Activated T-cell treated with anti-CD3 and anti-CD28 coated beads, Interleukin-2, amount 50 U/mL, for 24 hours (primary cell): ENCODE measurements around the gene CCSER2.
A peak's percentile ranks its signal among the peaks of the same experiment; 100 is the strongest.

Source experiments
- DNase-seq: peaks from one replicate; pipeline ENCODE4 v3.0.0-alpha.2; 2020
- H3K27ac Mint-ChIP-seq: 2 replicates; pipeline ENCODE4 v1.8.0; 2020; ENCODE audit warnings: mild to moderate bottlenecking, mixed read lengths
- H3K27me3 Mint-ChIP-seq: 2 replicates; pipeline ENCODE4 v1.8.0; 2020; ENCODE audit warnings: mixed read lengths
- H3K36me3 Mint-ChIP-seq: 2 replicates; pipeline ENCODE4 v1.8.0; 2020; ENCODE audit warnings: low read depth, mixed read lengths
- H3K4me1 Mint-ChIP-seq: 2 replicates; pipeline ENCODE4 v1.8.0; 2020; ENCODE audit warnings: low read depth, mixed read lengths
- H3K4me3 Mint-ChIP-seq: 2 replicates; pipeline ENCODE4 v1.8.0; 2020; ENCODE audit warnings: mild to moderate bottlenecking, moderate library complexity, mixed read lengths
- H3K9me3 Mint-ChIP-seq: 2 replicates; pipeline ENCODE4 v1.8.0; 2020; ENCODE audit warnings: mixed read lengths

The CCSER2 gene

DNA sequence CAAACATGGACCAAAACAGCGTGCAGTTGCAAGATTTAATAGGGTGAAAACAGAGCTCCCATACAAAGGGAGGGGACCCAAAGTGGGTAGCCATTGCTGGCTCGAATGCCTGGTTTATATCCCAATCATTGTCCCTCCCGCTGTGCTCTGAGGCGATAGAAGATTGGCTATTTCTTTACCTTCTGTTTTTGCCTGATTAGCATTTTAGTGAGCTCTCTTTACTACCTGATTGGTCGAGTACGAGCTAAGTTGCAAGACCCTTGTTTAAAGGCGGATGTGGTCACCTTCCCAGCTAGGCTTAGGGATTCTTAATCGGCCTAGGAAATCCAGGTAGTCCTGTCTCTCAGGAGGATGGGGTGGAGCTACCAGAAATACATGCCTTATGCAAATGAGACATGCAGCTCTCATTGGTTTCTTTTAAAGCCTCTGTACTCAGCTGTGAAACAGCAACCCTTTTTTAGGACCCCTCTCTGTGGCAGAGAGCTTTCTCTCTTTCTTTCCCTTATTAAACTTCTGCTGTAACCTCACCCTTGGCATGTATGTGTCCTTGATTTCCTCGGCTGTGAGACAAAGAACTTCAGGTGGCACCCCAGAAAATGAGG lies 202.4 kb downstream of the CCSER2 start:
- H3K27me3 Mint-ChIP-seq = no peaks in the 10 kb centered on the region
- no peak overlapping the region for H3K4me3 Mint-ChIP-seq
- peaks cover 7% of the 10 kb centered on the region for H3K9me3 Mint-ChIP-seq
- peaks cover 14% of the 10 kb centered on the region for H3K4me1 Mint-ChIP-seq
- no peaks in the 10 kb centered on the region for H3K36me3 Mint-ChIP-seq
- DNase-seq = no peak
- no peak overlapping the region for H3K27ac Mint-ChIP-seq

DNA sequence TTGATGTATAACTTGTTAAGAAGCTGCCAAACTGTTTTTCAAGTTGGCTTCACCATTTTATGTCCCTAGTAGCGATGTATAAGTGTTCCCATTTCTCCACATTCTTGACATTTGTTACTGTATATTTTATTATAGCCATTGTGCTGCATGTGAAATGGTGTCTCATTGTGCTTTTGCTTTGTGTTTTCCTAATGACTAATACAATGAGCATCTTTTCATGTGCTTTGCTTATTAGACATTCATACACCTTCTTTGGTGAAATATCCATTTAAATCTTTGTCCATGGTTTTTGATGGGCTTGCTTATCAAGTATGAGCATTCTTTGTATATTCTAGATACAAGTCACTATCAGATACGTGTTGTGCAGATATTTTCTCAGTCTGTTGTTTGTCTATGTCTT lies 203.0 kb downstream of the CCSER2 start:
- Mint-ChIP-seq H3K9me3 (peaks cover 2% of the 10 kb centered on the region), H3K27ac (no peak overlapping the region), H3K36me3 (no peaks in the 10 kb centered on the region), H3K4me1 (peaks cover 14% of the 10 kb centered on the region), H3K27me3 (no peaks in the 10 kb centered on the region), H3K4me3 (no peak overlapping the region)
- DNase-seq = no peak

- peak overlapping the region; percentile 58 for H3K27ac Mint-ChIP-seq
- H3K9me3 Mint-ChIP-seq = no peaks in the 10 kb centered on the region
- peaks cover 4% of the 10 kb centered on the region for H3K27me3 Mint-ChIP-seq
- no peaks in the 10 kb centered on the region for H3K36me3 Mint-ChIP-seq
- DNase-seq = no peak
- H3K4me1 Mint-ChIP-seq = peaks cover 22% of the 10 kb centered on the region
- peak overlapping the region; percentile 7 for H3K4me3 Mint-ChIP-seq
Measured at GRCh38 chr10:84534168-84534567, 205.8 kb downstream of the CCSER2 start.

- no peak overlapping the region for H3K4me3 Mint-ChIP-seq
- no peak overlapping the region for H3K27ac Mint-ChIP-seq
- no peaks in the 10 kb centered on the region for H3K9me3 Mint-ChIP-seq
- DNase-seq = peak; percentile 51
- H3K4me1 Mint-ChIP-seq = peaks cover 30% of the 10 kb centered on the region
- H3K36me3 Mint-ChIP-seq = no peaks in the 10 kb centered on the region
- peaks cover 35% of the 10 kb centered on the region for H3K27me3 Mint-ChIP-seq
Measured at GRCh38 chr10:84537447-84537931, 209.1 kb downstream of the CCSER2 start.

GRCh38 chr10:84538036-84538435 lies 209.6 kb downstream of the CCSER2 start:
- Mint-ChIP-seq H3K27me3 (peaks cover 39% of the 10 kb centered on the region), H3K4me3 (no peak overlapping the region), H3K4me1 (peaks cover 30% of the 10 kb centered on the region), H3K9me3 (no peaks in the 10 kb centered on the region), H3K27ac (no peak overlapping the region), H3K36me3 (no peaks in the 10 kb centered on the region)
- DNase-seq = no peak

DNA sequence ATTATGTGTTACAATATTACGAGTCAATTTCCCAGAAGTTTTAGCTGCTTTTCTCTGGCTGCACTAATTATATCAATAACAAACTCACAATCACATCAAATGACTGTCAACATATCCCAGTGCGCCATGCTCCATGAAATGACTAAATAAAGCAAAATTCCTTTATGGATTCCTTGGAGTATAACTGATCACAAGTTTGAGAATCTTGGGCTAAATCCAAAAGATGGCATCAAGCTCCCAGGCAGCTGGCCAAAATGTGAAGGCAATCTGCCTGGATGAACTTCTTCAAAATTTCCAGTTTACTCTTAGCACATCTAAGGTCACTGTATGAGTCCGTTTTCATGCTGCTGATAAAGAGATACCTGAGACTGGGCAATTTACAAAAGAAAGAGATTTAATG lies 210.8 kb downstream of the CCSER2 start:
- no peaks in the 10 kb centered on the region for H3K9me3 Mint-ChIP-seq
- peaks cover 41% of the 10 kb centered on the region for H3K27me3 Mint-ChIP-seq
- H3K27ac Mint-ChIP-seq = no peak overlapping the region
- H3K4me1 Mint-ChIP-seq = peaks cover 28% of the 10 kb centered on the region
- no peak for DNase-seq
- H3K4me3 Mint-ChIP-seq = no peak overlapping the region
- H3K36me3 Mint-ChIP-seq = no peaks in the 10 kb centered on the region

GRCh38 chr10:84540022-84540616 lies 211.7 kb downstream of the CCSER2 start:
- Mint-ChIP-seq H3K4me1 (peaks cover 20% of the 10 kb centered on the region), H3K4me3 (peak overlapping the region; percentile 66), H3K36me3 (no peaks in the 10 kb centered on the region), H3K9me3 (no peaks in the 10 kb centered on the region), H3K27me3 (peaks cover 42% of the 10 kb centered on the region), H3K27ac (no peak overlapping the region)
- no peak for DNase-seq

DNA sequence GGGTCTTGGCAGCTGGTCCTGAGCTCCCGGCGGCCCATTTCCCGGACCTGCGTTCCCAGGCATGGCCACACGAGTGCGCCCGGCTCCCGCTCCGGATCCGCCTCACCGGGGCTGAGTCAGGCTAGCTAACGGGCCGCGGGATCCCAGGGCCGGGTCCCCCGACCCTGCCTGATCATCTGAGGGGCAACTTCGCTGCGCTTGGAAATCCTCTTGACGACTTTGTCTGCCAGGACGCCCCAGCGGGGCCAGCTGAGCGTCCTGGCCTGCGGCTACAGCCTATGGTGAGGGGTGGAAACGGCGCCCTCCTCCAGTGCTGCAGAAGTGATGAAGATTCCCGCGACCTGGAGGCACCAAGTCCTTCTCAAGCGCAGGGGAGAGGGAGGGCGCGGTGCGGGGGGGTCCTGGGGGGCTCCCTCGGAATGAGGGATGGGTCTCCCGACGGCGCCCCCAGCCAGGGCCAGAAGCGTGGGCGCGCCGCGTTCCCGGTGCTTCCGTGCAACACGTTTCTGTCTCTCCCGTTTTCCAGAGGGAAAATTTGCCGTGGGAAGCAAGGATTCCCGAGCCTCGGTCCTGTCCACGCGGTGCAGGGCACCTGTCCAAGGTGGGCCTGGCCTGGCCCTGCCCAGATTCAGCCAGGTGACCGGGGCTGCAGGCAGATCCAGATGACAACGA lies 212.4 kb downstream of the CCSER2 start:
- peak; percentile 85 for DNase-seq
- Mint-ChIP-seq H3K27me3 (peaks cover 42% of the 10 kb centered on the region), H3K27ac (no peak overlapping the region)

DNA sequence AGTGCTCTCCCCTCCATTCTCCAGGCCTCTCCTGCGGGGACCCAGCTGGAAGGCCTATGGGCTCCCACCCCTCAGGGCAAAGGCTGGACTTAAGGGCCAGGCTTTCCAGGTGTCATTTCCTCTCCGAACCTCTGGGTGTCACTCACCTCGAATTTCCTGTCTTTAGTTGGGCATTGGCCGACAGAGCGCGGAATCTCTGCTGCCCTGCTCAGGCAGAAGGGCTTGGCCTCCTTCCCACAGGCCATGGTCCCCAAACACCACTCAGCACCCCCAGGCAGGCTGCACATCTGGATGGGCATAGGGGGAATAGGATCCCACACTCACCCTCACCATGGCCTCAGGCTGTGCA lies 212.9 kb downstream of the CCSER2 start:
- no peak for DNase-seq
- H3K36me3 Mint-ChIP-seq = no peaks in the 10 kb centered on the region
- H3K9me3 Mint-ChIP-seq = no peaks in the 10 kb centered on the region
- no peak overlapping the region for H3K27ac Mint-ChIP-seq
- H3K4me1 Mint-ChIP-seq = peaks cover 16% of the 10 kb centered on the region
- peak overlapping the region; percentile 57 for H3K4me3 Mint-ChIP-seq
- H3K27me3 Mint-ChIP-seq = peaks cover 42% of the 10 kb centered on the region

More for the DNA sequence above, 212.4 kb downstream of the CCSER2 start:
- H3K4me1 Mint-ChIP-seq = peaks cover 16% of the 10 kb centered on the region
- peak overlapping the region; percentile 66 for H3K4me3 Mint-ChIP-seq
- no peaks in the 10 kb centered on the region for H3K9me3 Mint-ChIP-seq
- no peaks in the 10 kb centered on the region for H3K36me3 Mint-ChIP-seq

GRCh38 chr10:84542522-84543490 lies 214.4 kb downstream of the CCSER2 start:
- Mint-ChIP-seq H3K36me3 (no peaks in the 10 kb centered on the region), H3K9me3 (no peaks in the 10 kb centered on the region), H3K4me1 (peaks cover 9% of the 10 kb centered on the region), H3K27me3 (peaks cover 42% of the 10 kb centered on the region), H3K4me3 (no peak overlapping the region), H3K27ac (no peak overlapping the region)
- no peak for DNase-seq

DNA sequence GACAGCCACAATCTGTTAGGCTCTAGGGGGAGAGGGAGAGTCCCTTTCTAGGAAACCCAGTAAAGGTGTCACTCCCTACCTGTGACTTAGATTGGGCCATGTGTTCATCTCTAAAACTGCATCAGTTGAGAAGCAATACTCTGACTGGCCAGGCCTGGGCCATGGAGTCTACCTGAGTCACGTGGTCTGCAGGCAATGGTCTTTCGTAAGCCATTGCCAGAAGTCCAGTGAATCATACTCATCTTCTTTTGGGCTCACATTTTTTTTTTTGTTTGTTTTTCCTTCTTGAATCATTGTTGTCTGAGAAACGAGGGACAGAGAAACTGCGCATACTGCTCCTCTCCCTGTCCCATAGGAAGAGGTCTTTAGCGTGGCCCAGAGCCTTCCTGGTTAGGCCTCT lies 215.6 kb downstream of the CCSER2 start:
- no peaks in the 10 kb centered on the region for H3K9me3 Mint-ChIP-seq
- peaks cover 43% of the 10 kb centered on the region for H3K27me3 Mint-ChIP-seq
- no peaks in the 10 kb centered on the region for H3K36me3 Mint-ChIP-seq
- H3K4me1 Mint-ChIP-seq = peaks cover 9% of the 10 kb centered on the region
- DNase-seq = no peak
- H3K4me3 Mint-ChIP-seq = no peak overlapping the region
- no peak overlapping the region for H3K27ac Mint-ChIP-seq

- H3K4me3 Mint-ChIP-seq = no peak overlapping the region
- H3K27ac Mint-ChIP-seq = no peak overlapping the region
- H3K4me1 Mint-ChIP-seq = peaks cover 5% of the 10 kb centered on the region
- H3K27me3 Mint-ChIP-seq = peaks cover 37% of the 10 kb centered on the region
- no peak for DNase-seq
- no peaks in the 10 kb centered on the region for H3K36me3 Mint-ChIP-seq
- no peaks in the 10 kb centered on the region for H3K9me3 Mint-ChIP-seq
Measured at GRCh38 chr10:84545651-84546050, 217.3 kb downstream of the CCSER2 start.

DNA sequence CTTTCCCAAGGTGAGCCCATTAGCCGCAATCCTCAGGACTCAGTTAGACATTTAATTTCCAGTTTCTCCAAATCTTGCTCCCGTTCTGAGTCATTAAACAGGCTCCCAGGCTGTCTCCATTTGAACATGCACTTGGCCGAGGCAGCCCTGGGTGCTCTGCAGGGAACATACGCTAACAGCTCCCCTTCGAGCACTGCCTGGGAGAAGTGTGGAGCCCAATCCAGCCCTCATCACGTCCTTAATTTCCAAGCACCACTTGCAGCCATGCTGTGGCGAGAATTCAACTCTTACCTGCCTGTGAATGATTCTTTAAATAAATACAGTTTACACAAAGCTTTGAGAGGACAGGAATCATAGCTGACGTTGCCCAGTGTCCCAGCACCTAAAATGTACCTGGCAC lies 218.2 kb downstream of the CCSER2 start:
- Mint-ChIP-seq H3K27ac (no peak overlapping the region), H3K4me1 (no peaks in the 10 kb centered on the region), H3K9me3 (no peaks in the 10 kb centered on the region), H3K27me3 (peaks cover 33% of the 10 kb centered on the region), H3K36me3 (no peaks in the 10 kb centered on the region), H3K4me3 (no peak overlapping the region)
- no peak for DNase-seq

GRCh38 chr10:84547616-84548015 lies 219.2 kb downstream of the CCSER2 start:
- H3K27me3 Mint-ChIP-seq = peaks cover 22% of the 10 kb centered on the region
- no peak for DNase-seq
- no peak overlapping the region for H3K4me3 Mint-ChIP-seq
- no peaks in the 10 kb centered on the region for H3K36me3 Mint-ChIP-seq
- H3K9me3 Mint-ChIP-seq = no peaks in the 10 kb centered on the region
- no peak overlapping the region for H3K27ac Mint-ChIP-seq
- H3K4me1 Mint-ChIP-seq = no peaks in the 10 kb centered on the region
